ENCODE data around the gene ADGRL2.

ADGRL2 gene

DNA sequence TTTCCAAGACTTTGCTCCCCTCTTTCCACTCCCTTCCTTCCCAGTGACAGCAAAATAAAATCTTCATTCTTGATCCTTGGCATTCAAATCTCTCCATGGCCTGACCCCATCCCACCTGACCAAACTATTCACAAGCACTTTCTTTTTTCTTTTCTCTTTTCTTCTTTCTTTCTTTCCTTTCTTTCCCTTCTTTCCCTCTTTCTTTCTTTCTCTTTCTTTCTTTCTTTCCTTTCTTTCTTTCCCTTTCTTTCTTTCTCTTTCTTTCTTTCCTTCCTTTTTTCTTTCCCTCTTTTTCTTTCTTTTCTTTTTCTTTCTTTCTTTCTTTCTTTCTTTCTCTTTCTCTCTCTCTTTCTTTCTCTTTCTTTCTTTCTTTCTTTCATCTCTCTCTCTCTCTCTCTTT is 207.1 kb downstream of the ADGRL2 start:
- DNase-seq = no peak

DNA sequence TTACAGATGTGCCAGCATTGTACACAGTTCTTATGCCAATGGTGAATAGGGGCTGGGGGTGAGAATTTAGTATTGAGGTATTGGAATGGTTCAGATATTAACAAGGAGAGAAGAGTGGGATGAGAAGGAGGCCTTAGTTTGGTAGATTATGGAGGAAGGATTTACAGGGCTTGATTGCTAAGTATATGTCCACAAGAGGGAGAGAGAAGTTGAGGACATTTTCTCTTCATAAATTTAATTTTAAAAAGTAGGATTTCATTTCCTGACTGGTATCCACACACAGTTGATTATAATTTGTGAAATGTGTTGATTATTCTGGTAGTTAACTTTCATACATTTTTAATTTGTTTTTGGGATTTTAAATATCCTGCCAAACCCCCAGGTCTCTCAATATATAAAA is 213.0 kb downstream of the ADGRL2 start:
- DNase-seq = no peak

DNA sequence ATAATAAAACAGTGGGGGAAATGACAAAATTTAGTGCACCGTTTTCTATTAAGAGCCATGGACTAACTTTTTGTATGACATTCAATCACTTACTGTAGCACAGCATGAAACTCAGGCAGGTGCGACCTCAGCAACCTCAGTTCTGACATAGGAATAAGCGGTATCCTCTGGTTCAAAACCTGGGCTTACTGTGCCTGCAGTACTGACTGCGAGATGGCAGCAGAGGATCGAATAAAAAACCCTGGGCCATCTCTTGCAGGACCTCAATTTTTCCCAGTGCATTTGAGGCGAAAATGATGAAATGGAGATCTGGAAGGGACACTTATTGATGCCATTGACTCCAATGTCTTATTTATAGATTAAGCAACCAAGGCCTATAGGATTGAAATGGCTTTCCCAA is 214.7 kb downstream of the ADGRL2 start:
- no peak for DNase-seq

DNA sequence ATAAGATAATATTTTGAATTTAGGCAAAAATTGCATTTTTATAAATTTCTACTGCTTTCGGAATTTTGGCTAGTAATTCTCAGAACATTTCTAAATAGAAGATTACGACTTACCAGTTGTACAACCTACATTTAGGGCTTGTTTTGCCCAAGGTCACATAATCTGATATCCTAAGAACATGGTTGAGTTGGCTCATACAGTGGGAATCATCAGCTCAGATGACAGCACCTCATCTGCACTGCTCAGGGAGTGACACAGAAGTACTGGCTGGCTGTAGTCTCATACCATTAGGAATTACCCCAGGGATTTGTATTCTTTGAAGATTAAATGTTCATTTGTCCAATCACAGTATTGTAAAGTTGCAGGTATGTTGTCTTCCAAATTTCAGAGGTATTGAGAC is 217.6 kb downstream of the ADGRL2 start:
- DNase-seq = no peak

DNA sequence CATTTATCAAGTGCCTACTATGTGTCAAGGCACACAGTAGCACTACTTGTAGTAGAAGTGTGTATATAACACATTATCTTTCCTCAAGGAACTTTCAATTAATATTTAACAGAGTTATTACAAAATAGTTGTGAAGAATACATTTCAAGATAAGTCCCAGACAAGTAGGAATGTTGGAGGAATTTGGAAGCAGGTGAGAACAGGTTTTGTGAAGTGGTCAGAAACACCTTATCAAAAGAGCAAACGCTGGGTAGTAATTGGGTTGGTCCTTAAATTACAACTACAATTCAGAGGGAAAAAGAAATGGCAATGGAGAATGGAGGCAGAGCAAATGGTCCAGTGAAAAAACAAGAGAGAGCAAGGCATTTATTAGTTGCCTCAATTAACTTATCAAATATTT is 218.8 kb downstream of the ADGRL2 start:
- no peak for DNase-seq

DNA sequence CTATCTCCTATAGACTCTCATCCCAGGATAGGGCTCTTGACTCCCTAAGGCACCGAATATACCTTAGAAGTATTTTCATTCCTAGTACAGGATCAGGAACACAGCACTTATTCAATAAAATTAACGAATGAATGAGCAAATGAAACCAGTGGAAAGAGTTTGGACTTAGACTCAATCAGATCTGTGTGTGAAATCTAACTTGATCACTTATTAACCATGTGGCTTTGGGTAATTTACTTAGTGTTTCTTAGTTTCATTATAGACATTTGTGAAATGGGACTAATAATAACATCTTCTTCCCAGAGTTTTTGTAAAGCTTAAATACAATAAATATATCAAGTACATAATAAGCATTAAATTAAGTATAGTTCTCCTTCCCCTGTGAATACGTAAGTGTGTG is 230.1 kb downstream of the ADGRL2 start:
- DNase-seq = no peak

DNA sequence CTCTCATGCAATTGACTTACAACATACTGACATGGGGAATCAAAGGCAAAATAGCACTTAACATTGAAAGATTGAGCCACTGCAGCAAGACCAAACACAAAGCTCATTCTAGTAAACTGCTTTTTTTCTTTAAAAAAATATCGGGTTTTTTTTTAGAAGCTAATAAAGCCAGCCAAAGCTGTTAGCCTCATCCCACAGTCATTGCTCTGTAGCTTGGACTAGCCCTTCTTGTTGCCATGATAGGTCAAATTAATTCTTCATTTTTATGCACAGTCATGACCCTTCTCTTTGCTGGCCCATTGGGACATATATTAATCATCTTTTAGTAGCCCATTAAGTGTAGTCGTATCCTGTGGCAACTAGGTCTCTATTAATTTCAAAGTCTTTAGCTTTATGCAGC is 231.3 kb downstream of the ADGRL2 start:
- no peak for DNase-seq

DNA sequence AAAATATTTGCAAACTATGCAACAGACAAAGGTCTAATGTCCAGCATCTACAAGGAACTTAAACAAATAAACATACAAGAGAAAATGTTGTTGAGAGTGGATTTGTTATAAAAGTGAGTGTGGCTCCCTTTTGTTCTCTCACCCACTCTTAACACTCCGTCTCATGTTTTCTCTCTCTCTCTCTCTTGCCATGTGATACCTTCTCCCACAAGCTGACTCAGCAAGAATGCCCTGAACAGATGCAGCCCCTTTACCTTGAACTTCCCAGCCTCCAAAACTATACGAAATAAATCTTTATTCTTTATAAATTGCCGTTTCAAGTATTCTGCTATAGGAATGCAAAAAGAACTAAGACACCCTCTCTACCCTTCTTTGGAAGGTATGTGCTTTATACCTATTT is 234.1 kb downstream of the ADGRL2 start:
- DNase-seq = no peak
